PC-3 (cell line): Measurements from ENCODE around the gene ABTB2. TPM values are rescaled to one million over a fixed set of nuclear protein-coding genes. Genes with fewer than 3 reads are reported as not detected.

Experiments
- ATAC-seq: fragments of 200-7000 bp; cut with Tn5 transposase; 2 replicates; pipeline ENCODE4 v1.9.1; 2020; ENCODE audit warnings: mild to moderate bottlenecking, moderate library complexity
- BruUV-seq: library from RNA; stranded (reverse); fragments of 400-500 nt; replicated peaks from 2 replicates; lab custom pipeline; 2021; lab: Mats Ljungman, UMichigan
- CTCF ChIA-PET: fragments of 300-600 bp; sonication (Branson Sonifier 250); formaldehyde crosslinking; loops from one replicate; lab custom pipeline; 2022; ENCODE audit warnings: antibody characterized with exemption; lab: Charles Lee
- POLR2A ChIA-PET: fragments of 300-600 bp; sonication (Branson Sonifier 250); formaldehyde crosslinking; loops from one replicate; lab custom pipeline; 2022; ENCODE audit warnings: antibody characterized with exemption; ENCODE audit not compliant: unreplicated experiment; lab: Charles Lee
- DNase-seq: peaks from one replicate; pipeline ENCODE4 v3.0.0-alpha.2; 2015
- H2AFZ ChIP-seq: fragments of 300-600 bp; sonication (generic); 2 replicates; pipeline ENCODE4 v1.6.0; 2016; ENCODE audit warnings: antibody characterized with exemption, low read length
- H3F3A ChIP-seq: fragments of 300-600 bp; sonication (generic); one replicate; pipeline ENCODE4 v1.6.0; 2017; ENCODE audit warnings: antibody characterized with exemption, low read length, control low read depth, mild to moderate bottlenecking; ENCODE audit not compliant: unreplicated experiment
- H3K27ac ChIP-seq: fragments of 300-600 bp; sonication (generic); 2 replicates; pipeline ENCODE4 v1.5.1; 2016; ENCODE audit warnings: mild to moderate bottlenecking, low read length
- H3K27me3 ChIP-seq: fragments of 300-600 bp; sonication (generic); 2 replicates; pipeline ENCODE4 v1.6.1; 2016; ENCODE audit warnings: low read length, mixed read lengths
- H3K36me3 ChIP-seq: fragments of 300-600 bp; sonication (generic); 2 replicates; pipeline ENCODE4 v1.6.1; 2016; ENCODE audit warnings: low read depth, mixed run types, low read length, mixed read lengths
- H3K4me1 ChIP-seq: fragments of 300-600 bp; sonication (generic); 2 replicates; pipeline ENCODE4 v1.5.1; 2016; ENCODE audit warnings: low read length; ENCODE audit not compliant: insufficient read depth
- H3K4me2 ChIP-seq: fragments of 300-600 bp; sonication (generic); 2 replicates; pipeline ENCODE4 v1.6.0; 2016; ENCODE audit warnings: low read length
- H3K4me3 ChIP-seq: fragments of 300-600 bp; sonication (generic); 2 replicates; pipeline ENCODE4 v1.5.1; 2016; ENCODE audit warnings: mild to moderate bottlenecking, low read length, mixed read lengths
- H3K79me2 ChIP-seq: fragments of 300-600 bp; sonication (generic); 2 replicates; pipeline ENCODE4 v1.6.1; 2017; ENCODE audit warnings: low read length, mixed read lengths
- H3K9ac ChIP-seq: fragments of 300-600 bp; sonication (generic); 2 replicates; pipeline ENCODE4 v1.6.0; 2016; ENCODE audit warnings: mild to moderate bottlenecking, low read length
- H3K9me2 ChIP-seq: fragments of 300-600 bp; sonication (generic); replicated peaks from 2 replicates; pipeline ENCODE4 v1.6.1; 2016; ENCODE audit warnings: mixed run types, low read length, mixed read lengths
- H3K9me3 ChIP-seq: fragments of 300-600 bp; sonication (generic); 2 replicates; pipeline ENCODE4 v1.6.1; 2016; ENCODE audit warnings: low read length, mixed read lengths
- H4K20me1 ChIP-seq: fragments of 300-600 bp; sonication (generic); 2 replicates; pipeline ENCODE4 v1.6.1; 2016; ENCODE audit warnings: low read length, mixed read lengths
- EZH2 ChIP-seq: fragments of 300-600 bp; sonication (generic); IDR thresholded peaks from one replicate; pipeline ENCODE4 v1.6.1; 2017; ENCODE audit warnings: antibody characterized with exemption, mild to moderate bottlenecking, low read length; ENCODE audit not compliant: unreplicated experiment
- EZH2phosphoT487 ChIP-seq: fragments of 300-600 bp; sonication (generic); IDR thresholded peaks from 2 replicates; pipeline ENCODE4 v1.6.1; 2018; ENCODE audit warnings: mild to moderate bottlenecking, antibody characterized with exemption, low read length, borderline replicate concordance
- intact Hi-C: fragments of 100-400 bp; cut with micrococcal nuclease; formaldehyde crosslinking; loops from 2 replicates; pipeline ENCODE4 v1.9.0; 2023
- total RNA-seq: library from RNA; depleted of rRNA; stranded (reverse); fragments of >200 nt; gene quantifications from 2 replicates; pipeline ENCODE4 v1.2.3, GENCODE V29; 2014
- TF ChIP-seq, protein P1 (sequence below): fragments of 300-600 bp; sonication (generic); conservative IDR thresholded peaks from 2 replicates; pipeline ENCODE4 v1.5.1; 2017; ENCODE audit warnings: antibody characterized with exemption, low read depth, mild to moderate bottlenecking, low read length

The ABTB2 gene
- total RNA-seq, 1 experiment from 2014 or later, result 5.2 TPM

- ATAC-seq, result no peak
- H3K9me2 ChIP-seq, result no peaks in the 10 kb centered on the region
- BruUV-seq, result no TSS peak
- no peak overlapping the region for H3K4me3 ChIP-seq
- no peaks in the 10 kb centered on the region for H3K79me2 ChIP-seq
- no peak overlapping the region for H2AFZ ChIP-seq
- no peaks in the 10 kb centered on the region for H4K20me1 ChIP-seq
- ChIA-PET POLR2A (no interaction called here), CTCF (interaction anchor here (0.5 kb wide), 1 partner anchor 237 kb away, joined by 4 read pairs; no protein-coding TSS in a partner anchor)
- intact Hi-C loops, result no loop called here
- H3K4me2 ChIP-seq, result no peak overlapping the region
- TF ChIP-seq EZH2 (no peak), EZH2phosphoT487 (no peak)
- TF ChIP-seq, protein P1, sequence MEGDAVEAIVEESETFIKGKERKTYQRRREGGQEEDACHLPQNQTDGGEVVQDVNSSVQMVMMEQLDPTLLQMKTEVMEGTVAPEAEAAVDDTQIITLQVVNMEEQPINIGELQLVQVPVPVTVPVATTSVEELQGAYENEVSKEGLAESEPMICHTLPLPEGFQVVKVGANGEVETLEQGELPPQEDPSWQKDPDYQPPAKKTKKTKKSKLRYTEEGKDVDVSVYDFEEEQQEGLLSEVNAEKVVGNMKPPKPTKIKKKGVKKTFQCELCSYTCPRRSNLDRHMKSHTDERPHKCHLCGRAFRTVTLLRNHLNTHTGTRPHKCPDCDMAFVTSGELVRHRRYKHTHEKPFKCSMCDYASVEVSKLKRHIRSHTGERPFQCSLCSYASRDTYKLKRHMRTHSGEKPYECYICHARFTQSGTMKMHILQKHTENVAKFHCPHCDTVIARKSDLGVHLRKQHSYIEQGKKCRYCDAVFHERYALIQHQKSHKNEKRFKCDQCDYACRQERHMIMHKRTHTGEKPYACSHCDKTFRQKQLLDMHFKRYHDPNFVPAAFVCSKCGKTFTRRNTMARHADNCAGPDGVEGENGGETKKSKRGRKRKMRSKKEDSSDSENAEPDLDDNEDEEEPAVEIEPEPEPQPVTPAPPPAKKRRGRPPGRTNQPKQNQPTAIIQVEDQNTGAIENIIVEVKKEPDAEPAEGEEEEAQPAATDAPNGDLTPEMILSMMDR, result no peak
- DNase-seq, result no peak
- no peaks in the 10 kb centered on the region for H3K36me3 ChIP-seq
- H3K9ac ChIP-seq, result no peak overlapping the region
- no peak overlapping the region for H3K27ac ChIP-seq
- H3K4me1 ChIP-seq, result peaks cover 1% of the 10 kb centered on the region; the same call in 1 of the 2 replicates
- no peaks in the 10 kb centered on the region for H3F3A ChIP-seq
- no peaks in the 10 kb centered on the region for H3K9me3 ChIP-seq
- no peaks in the 10 kb centered on the region for H3K27me3 ChIP-seq
These were observed 76.6 kb downstream of the ABTB2 start for GRCh38 chr11:34280945-34281872.

DNA sequence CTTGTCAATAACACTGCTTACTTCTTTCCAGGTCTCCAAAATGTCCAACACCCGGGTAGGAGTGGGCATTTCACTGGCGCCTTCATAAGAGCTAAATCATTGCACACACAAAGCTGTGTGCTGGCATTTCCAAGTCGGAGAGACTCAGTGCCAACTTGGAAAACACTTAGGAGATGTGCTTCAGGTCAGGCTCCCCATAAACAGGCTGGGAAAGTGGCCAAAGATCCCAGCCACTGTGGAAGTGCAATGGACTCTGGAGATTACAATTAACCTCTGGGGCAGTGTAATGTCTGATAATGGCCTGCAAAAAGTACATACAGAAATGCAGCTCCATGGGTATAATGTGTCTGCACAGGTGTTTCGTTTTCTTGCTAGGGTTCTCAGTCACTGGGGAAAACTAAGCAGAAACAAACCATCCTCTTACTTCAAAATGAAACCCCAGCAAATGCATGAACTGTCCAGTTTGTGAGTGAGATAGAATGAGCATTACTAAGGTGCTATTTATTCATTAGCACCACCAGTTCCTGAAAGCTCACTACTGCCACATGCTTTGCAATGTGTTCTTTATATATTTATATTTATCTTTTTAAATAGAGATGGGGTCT lies 79.0 kb downstream of the ABTB2 start:
- no peak for TF ChIP-seq EZH2phosphoT487
- TF ChIP-seq, protein P1, result no peak
- H3K79me2 ChIP-seq, result no peaks in the 10 kb centered on the region
- no peaks in the 10 kb centered on the region for H3F3A ChIP-seq
- H3K9me3 ChIP-seq, result no peaks in the 10 kb centered on the region
- no peak overlapping the region for H3K4me2 ChIP-seq
- H3K27me3 ChIP-seq, result no peaks in the 10 kb centered on the region
- ATAC-seq, result no peak
- no peak overlapping the region for H2AFZ ChIP-seq
- H3K36me3 ChIP-seq, result no peaks in the 10 kb centered on the region
- no peak overlapping the region for H3K4me3 ChIP-seq
- H3K9ac ChIP-seq, result no peak overlapping the region
- no peaks in the 10 kb centered on the region for H4K20me1 ChIP-seq
- H3K27ac ChIP-seq, result no peak overlapping the region
- no peak for DNase-seq
- ChIA-PET POLR2A (no interaction called here), CTCF (no interaction called here)
- no TSS peak for BruUV-seq
- H3K4me1 ChIP-seq, result peaks cover 21% of the 10 kb centered on the region
- H3K9me2 ChIP-seq, result no peaks in the 10 kb centered on the region
- intact Hi-C loops, result loop anchor here (5.0 kb wide), 1 partner anchor 39 kb away; no protein-coding TSS in a partner anchor
